Upper lobe of left lung (tissue), 4 donors: ENCODE results near the gene HAUS2.

Experiments used
- POLR2AphosphoS5 ChIP-seq, 2 donors: sonication (generic); formaldehyde crosslinking; IDR thresholded peaks; one replicate each; pipeline ENCODE4 v1.5.1; 2017; ENCODE audit warnings: antibody characterized with exemption in 2 of 2
- TF ChIP-seq, protein P1 (sequence below), 6 experiments: fragments of 450-650 bp in 4 of 6; fragments of 200-600 bp in 2 of 6; sonication (generic) in 2 of 6; IDR thresholded peaks; one replicate each; pipeline ENCODE4 v1.5.1; 2016 to 2019; ENCODE audit warnings: antibody characterized with exemption in 6 of 6

DNA sequence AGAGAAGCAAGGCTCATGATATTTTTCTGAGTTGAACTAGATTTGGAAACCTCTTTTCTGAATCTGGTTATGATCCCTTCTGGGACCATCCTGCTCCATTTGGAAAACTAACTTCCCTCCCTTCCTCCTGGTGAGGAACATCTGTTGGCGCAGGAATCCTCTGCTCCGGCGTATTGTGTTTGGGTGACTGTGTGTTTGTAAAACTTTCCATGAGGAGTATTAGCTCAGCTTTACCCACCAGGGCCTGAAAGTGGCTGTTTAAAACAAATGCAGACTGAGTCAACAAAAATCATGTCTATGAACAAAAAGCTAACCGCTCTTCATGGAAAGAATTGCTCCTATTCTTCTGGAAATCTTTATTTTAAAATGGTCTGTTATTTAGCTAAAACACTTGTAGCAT, 44.5 kb downstream of the HAUS2 start:
- TF ChIP-seq, protein P1, sequence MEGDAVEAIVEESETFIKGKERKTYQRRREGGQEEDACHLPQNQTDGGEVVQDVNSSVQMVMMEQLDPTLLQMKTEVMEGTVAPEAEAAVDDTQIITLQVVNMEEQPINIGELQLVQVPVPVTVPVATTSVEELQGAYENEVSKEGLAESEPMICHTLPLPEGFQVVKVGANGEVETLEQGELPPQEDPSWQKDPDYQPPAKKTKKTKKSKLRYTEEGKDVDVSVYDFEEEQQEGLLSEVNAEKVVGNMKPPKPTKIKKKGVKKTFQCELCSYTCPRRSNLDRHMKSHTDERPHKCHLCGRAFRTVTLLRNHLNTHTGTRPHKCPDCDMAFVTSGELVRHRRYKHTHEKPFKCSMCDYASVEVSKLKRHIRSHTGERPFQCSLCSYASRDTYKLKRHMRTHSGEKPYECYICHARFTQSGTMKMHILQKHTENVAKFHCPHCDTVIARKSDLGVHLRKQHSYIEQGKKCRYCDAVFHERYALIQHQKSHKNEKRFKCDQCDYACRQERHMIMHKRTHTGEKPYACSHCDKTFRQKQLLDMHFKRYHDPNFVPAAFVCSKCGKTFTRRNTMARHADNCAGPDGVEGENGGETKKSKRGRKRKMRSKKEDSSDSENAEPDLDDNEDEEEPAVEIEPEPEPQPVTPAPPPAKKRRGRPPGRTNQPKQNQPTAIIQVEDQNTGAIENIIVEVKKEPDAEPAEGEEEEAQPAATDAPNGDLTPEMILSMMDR (IDR thresholded peaks at IDR 0.05) = no peak
- no peak for TF ChIP-seq POLR2AphosphoS5 (IDR thresholded peaks at IDR 0.05)
